Neutrophil (primary cell): ENCODE measurements around the gene TNIK.
"Not testable (repeated sequence)": the region's sequence is repeated elsewhere in the genome, so short reads cannot be mapped to it uniquely, and the experiment has no call there.

Experiments used
- H3K27ac ChIP-seq: fragments of 200-600 bp; sonication (generic); 2 replicates; pipeline ENCODE4 v1.5.1; 2016; ENCODE audit warnings: mild to moderate bottlenecking, moderate library complexity
- H3K27me3 ChIP-seq: fragments of 200-600 bp; sonication (generic); 2 replicates; pipeline ENCODE4 v1.6.0; 2016; ENCODE audit warnings: mild to moderate bottlenecking
- H3K36me3 ChIP-seq: fragments of 200-600 bp; sonication (generic); 2 replicates; pipeline ENCODE4 v1.5.1; 2017
- H3K4me1 ChIP-seq, 2 experiments: fragments of 200-600 bp in 1 of 2; sonication (generic) in 1 of 2; 1 replicate in 1 of 2; 2 replicates in 1 of 2; pipeline versions ENCODE4 v1.5.1 to v1.6.1; 2013 to 2016; ENCODE audit warnings: low read depth in 1 of 2, low read length in 1 of 2, mild to moderate bottlenecking in 1 of 2, moderate library complexity in 1 of 2; ENCODE audit not compliant: control insufficient read depth in 1 of 2, insufficient read depth in 1 of 2
- H3K4me3 ChIP-seq, 2 experiments: fragments of 200-600 bp in 1 of 2; sonication (generic) in 1 of 2; 1 replicate in 1 of 2; 2 replicates in 1 of 2; pipeline ENCODE4 v1.5.1; 2013 to 2016; ENCODE audit warnings: low read depth in 1 of 2, low read length in 1 of 2, mild to moderate bottlenecking in 1 of 2, moderate library complexity in 1 of 2
- H3K9me3 ChIP-seq: fragments of 200-600 bp; sonication (generic); 2 replicates; pipeline ENCODE4 v1.5.1; 2016
- CTCF ChIP-seq: fragments of 200-600 bp; sonication (generic); IDR thresholded peaks from 2 replicates; pipeline ENCODE4 v1.5.1; 2016; ENCODE audit warnings: antibody characterized with exemption

TNIK gene

GRCh38 chr3:171384101-171384891, 75.9 kb downstream of the TNIK start:
- H3K9me3 ChIP-seq, result no peaks in the 10 kb centered on the region
- H3K27ac ChIP-seq, result no peak overlapping the region
- no peaks in the 10 kb centered on the region for H3K36me3 ChIP-seq
- no peak overlapping the region for H3K4me3 ChIP-seq
- no peaks in the 10 kb centered on the region for H3K27me3 ChIP-seq
- TF ChIP-seq CTCF, result no peak
- H3K4me1 ChIP-seq, result no peaks in the 10 kb centered on the region

- H3K27me3 ChIP-seq, result no peaks in the 10 kb centered on the region
- no peak overlapping the region for H3K4me3 ChIP-seq
- H3K36me3 ChIP-seq, result no peaks in the 10 kb centered on the region
- H3K9me3 ChIP-seq, result no peaks in the 10 kb centered on the region
- no peak overlapping the region for H3K27ac ChIP-seq
- TF ChIP-seq CTCF, result no peak
- H3K4me1 ChIP-seq, result peaks cover 0 to 8% of the 10 kb centered on the region in 2 experiments
These were observed 76.8 kb downstream of the TNIK start for GRCh38 chr3:171383206-171384018.

- H3K27ac ChIP-seq, H3K4me3 ChIP-seq, H3K4me1 ChIP-seq, H3K36me3 ChIP-seq, H3K27me3 ChIP-seq, H3K9me3 ChIP-seq: not testable (repeated sequence)
These were observed 77.9 kb downstream of the TNIK start for GRCh38 chr3:171382347-171382746.

GRCh38 chr3:171380711-171381425, 79.3 kb downstream of the TNIK start:
- H3K4me3 ChIP-seq, result no peak overlapping the region
- no peak for TF ChIP-seq CTCF
- no peaks in the 10 kb centered on the region for H3K9me3 ChIP-seq
- H3K27ac ChIP-seq, result no peak overlapping the region
- no peaks in the 10 kb centered on the region for H3K27me3 ChIP-seq
- H3K4me1 ChIP-seq, result peaks cover 15 to 19% of the 10 kb centered on the region in 2 experiments
- no peaks in the 10 kb centered on the region for H3K36me3 ChIP-seq

GRCh38 chr3:171379961-171380483, 80.2 kb downstream of the TNIK start:
- Histone ChIP-seq H3K36me3 (no peaks in the 10 kb centered on the region), H3K27ac (no peak overlapping the region), H3K4me1 (peaks cover 23 to 26% of the 10 kb centered on the region in 2 experiments), H3K27me3 (no peaks in the 10 kb centered on the region), H3K4me3 (no peak overlapping the region), H3K9me3 (no peaks in the 10 kb centered on the region)
- TF ChIP-seq CTCF, result no peak
